HG02798 (cell line): ENCODE measurements around the gene LRFN4.
A peak's percentile ranks its signal among the peaks of the same experiment; 100 is the strongest.

Source experiments
- ATAC-seq: cut with Tn5 transposase; IDR thresholded peaks from one replicate; pipeline ENCODE4 v1.9.1; 2021; ENCODE audit warnings: mild to moderate bottlenecking; ENCODE audit not compliant: unreplicated experiment, poor library complexity

LRFN4 gene

GRCh38 chr11:66868726-66869566 is 12.1 kb downstream of the LRFN4 start:
- peak; percentile 71 for ATAC-seq

DNA sequence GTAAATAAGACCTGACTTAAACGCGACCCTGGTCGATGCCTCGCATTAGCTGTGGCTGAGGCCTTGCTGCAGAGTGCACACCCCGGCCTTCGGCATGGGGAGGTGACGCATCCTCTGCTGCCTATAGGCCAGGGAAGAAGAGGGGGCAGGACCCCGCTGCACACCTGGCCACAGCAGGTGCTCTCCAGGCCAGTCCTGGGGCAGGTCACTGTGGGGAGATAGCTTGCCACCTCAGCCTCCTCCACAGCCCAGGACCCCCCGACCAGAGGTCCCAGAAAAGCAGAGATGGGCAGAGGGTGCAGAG is 12.7 kb downstream of the LRFN4 start:
- no peak for ATAC-seq

DNA sequence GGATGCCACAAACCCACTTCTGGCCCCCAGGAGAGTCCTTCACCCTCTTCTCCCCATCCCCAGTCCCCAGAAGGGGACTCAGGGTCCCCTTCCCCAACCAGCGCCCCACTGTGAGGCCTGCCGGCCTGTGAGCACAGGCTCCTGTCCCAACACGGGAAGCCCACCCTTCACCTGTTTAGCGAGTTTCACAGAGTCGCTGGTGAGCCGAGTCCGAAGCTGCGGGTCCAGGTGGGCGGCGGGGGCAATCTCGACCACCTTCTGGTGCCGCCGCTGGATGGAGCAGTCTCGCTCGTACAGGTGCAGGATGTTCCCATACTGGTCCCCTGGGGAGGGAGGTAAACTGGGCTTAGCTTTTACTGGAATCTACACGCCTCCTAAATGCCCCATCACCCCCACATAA is 13.3 kb downstream of the LRFN4 start:
- ATAC-seq = no peak

- no peak for ATAC-seq
Observed at GRCh38 chr11:66870616-66871520, 14.0 kb downstream of the LRFN4 start.

DNA sequence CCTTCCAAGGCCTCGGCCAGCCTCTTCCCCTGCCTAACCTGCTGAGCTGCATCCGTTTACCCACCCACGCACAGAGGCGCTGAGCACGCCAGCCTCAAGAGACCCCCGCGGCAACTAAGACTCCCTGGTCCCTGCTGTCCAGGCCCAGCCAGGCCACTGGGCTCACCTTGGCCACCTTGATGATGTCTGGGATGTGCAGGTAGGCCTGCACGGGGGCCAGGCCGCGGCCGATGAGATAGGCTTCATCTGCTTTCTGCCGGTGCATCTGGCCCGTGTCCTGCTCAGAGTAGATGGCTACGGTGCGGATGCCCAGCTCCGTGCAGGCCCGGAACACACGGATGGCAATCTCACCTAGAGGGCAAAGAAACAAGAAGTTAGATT is 14.6 kb downstream of the LRFN4 start:
- no peak for ATAC-seq

GRCh38 chr11:66874232-66874631 is 17.4 kb downstream of the LRFN4 start:
- ATAC-seq = no peak

DNA sequence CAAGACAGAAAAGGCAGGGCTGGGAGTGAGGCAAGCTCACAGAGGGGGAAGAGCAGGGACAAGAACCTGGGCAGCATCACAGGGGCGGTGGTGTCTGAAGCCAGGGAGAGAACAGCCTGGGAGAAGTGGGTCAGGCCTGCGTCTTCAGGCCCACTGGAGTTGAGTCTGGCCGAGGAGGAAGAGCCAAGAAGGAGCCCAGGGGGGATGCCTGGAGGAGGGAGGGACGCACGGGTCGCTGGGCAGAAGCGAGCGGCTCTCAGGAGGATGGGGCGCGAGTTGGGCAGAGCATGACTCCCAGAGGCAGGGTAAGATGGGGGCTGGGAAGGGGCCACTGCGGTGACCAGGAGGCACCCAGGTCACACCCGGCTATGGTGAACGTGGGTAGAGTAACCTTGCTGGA is 18.5 kb downstream of the LRFN4 start:
- no peak for ATAC-seq

DNA sequence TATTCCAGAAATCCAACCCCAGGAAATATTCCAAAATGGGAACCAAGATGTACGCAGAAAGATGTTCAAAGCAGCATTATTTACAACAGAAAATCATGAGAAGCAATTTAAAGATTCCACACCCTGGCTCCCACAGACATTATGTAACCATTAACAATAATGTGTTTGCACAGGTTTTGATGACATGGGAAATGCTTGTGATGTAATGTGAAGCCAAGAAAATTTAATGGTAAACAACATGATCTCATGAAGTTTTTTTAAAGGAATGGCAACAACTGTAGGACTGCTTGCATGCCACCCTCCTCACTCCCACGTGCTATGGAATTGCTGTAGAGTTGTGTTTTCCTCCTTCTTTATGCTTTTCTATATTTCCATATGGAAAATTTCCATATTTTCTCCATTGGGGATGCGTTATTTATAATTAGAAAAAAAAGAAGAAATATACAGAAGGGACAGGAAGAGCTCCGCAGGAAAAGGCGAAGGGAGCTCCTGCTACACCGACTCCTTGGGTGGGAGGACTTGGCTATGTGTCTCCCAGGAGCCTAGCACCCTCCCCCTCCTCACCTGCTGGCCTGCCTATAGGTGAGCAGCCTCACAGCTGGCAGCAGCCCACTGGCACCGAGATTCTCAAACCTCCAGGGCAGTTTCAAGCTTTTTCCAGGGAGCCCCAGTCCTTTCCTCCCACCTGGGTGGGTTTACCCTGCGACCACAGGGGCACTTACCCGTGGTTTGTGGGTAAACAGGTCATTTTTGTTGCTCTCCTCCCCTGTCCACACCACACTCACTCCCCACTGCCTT is 20.9 kb downstream of the LRFN4 start:
- no peak for ATAC-seq

DNA sequence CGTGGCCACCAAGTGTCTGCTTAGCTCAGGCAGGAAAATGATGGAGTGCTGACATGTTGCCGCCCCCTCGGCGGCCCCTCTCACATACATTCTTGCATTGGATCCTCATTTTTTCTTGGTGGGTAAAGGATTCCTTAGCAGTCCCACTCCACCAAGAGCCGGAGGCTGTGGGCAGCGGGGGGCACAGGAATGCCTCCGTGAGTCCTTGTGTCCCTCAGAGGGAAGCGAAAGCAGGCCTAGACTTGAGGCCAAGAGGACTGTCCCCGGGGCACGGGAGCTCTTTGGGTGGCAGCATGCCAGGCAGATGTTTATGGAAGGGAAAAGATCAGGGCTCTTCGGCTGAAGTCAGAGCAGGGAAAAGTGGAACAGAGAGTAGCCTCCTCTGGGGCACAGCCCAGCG is 21.6 kb downstream of the LRFN4 start:
- ATAC-seq = no peak

DNA sequence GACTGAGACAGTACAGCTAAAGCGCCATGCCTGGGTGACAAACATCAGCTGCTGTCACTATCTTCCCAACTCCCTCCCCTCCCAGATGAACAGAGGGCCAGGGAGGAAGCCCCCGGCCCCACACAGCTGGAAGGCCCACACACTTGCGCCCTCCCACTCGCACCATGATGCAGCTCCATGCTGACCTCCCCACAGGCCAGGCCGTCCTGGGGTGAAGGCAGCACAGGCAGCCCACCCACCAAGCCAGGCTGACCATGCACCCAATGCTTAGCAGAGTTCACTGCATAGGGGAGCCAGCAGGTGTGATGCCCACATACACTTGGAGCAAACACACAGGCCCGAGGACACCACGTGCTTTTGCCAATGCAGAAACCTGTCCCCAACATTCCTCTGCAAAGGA is 22.1 kb downstream of the LRFN4 start:
- ATAC-seq = no peak

DNA sequence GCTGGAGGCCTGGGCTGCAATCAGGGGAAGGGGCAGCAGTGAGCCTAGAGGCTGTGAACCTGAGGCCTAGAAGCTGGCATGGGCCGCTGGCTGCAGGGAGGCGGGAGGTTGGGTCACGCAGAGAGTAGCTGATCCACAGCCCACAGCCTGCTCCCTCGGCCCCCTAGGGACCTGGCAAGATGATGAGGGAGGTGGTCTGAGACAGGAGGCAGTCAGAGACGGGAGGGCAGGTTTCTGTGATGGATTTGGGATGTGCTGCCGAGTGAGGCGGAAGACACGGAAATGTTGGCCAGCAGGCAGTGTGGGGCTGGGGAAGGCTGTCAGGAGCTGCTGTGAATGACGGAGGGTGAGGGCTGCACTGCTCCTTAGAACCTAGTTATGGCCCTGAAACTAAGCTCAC is 22.7 kb downstream of the LRFN4 start:
- no peak for ATAC-seq

- no peak for ATAC-seq
Observed at GRCh38 chr11:66879999-66880398, 23.1 kb downstream of the LRFN4 start.

DNA sequence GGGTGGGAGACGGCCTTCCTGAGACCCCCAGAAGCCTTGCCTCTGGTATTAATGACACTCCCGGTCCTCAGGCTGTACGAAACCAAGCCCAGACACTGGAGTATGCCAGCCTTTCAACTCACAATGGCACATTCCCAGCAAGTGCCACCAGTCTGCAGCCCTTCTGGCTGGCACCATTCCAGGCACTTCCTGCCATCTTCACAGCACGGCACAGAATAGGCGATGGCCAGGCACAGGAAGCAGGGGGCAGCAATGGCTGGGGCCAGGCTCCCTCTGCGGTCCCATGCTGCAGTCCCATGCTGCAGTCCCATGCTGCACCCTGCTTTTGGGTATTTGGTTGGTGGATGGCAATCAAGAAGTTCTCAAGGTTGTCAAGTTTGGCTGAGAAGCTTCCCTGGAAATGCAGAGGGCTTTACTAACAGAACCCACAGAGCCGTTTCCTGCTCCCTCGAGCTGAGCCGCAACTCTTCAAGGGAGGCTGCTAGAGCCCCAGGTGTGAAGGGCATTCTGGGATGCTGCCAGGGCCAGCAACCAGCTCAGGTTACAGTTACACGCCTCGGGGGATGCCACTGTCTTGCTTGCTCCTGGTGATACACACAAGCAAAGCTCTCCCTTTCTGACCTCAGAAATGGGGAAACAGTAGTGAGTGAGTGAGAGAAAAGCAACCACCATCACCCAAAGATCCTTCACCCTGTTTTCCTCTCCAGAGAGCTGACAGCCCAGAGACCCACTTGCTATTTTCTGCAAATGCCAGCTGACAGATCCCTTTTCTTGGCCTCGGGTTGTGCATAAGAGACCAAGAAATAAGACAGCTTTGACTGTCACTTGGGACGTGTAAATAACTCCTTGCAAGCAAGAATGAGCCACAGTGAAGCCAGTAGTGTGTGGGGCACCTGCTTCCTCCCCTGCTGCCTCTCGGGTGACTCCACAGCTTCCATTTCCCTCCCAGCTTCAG is 23.9 kb downstream of the LRFN4 start:
- ATAC-seq = no peak

GRCh38 chr11:66881451-66881835 is 24.6 kb downstream of the LRFN4 start:
- no peak for ATAC-seq

DNA sequence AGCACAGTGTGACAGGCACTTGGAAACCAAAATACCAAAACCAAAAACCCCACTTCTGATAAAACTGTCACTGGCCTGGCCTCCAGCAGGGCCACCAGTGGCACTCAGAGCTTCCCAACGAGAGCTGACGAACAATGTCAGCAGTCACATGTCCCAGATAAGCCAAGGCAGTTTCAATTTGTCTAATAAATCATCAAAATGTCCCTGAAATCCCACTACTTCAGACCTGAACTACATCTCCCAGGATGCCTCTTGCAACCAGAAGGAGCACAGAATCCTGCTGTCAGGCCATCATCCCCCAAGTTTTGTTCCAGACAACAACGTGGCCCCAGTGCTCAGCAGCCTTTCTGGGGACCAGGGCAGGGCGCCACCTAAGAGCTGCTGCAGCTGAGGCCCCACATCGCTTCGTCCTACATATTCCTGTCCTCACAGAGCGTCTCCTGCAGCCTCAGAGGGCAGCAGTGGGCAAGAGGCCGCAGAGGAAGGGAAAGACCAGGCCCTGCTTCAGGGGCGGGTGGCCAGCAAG is 25.1 kb downstream of the LRFN4 start:
- ATAC-seq = no peak

DNA sequence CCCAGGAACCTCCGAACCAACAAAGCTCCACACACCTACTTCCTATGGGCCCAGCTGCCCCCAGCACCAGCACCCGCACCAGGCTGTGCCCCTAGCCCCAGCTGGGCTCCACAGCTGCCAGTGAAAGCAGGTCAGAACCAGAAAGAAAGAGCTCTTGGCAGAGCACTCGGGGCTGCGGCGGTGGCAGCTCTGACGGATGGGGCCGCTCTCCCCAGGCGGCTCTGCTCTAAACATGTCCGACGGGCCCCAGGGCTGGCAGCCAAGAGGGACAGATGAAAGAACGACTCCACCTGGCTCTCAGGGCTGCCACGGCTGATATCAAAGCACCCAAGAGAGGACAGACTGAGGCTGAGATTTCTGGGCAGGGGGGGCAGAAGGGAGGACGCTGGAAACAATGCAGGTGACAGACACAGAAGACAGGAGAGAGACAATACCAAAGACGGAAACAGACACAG is 25.7 kb downstream of the LRFN4 start:
- no peak for ATAC-seq

- ATAC-seq = no peak
Observed at GRCh38 chr11:66883016-66883965, 26.4 kb downstream of the LRFN4 start.

GRCh38 chr11:66884443-66884842 is 27.6 kb downstream of the LRFN4 start:
- no peak for ATAC-seq
